WTC11 (cell line): ENCODE results near the gene CNTN5. TPM values are rescaled to one million over a fixed set of nuclear protein-coding genes. Genes with fewer than 3 reads are reported as not detected.

Experiments
- ATAC-seq: fragments of 200-7000 bp; cut with Tn5 transposase; 2 replicates; pipeline ENCODE4 v1.10.0; 2021; ENCODE audit warnings: mild to moderate bottlenecking, moderate library complexity
- CTCF ChIA-PET: fragments of 300-600 bp; sonication (Branson Sonifier 250); formaldehyde crosslinking; loops from one replicate; lab custom pipeline; 2021; ENCODE audit warnings: antibody characterized with exemption; lab: Charles Lee
- POLR2A ChIA-PET: fragments of 350-600 bp; sonication (Branson Sonifier 250); formaldehyde crosslinking; loops from one replicate; lab custom pipeline; 2021; ENCODE audit warnings: antibody characterized with exemption; lab: Charles Lee
- DNase-seq: peaks from one replicate; pipeline ENCODE4 v3.0.0; 2021; ENCODE audit warnings: low spot score
- H3K27ac Mint-ChIP-seq: 2 replicates; pipeline ENCODE4 v1.8.0; 2021; ENCODE audit warnings: mixed read lengths
- H3K27me3 Mint-ChIP-seq: 2 replicates; pipeline ENCODE4 v1.8.0; 2021; ENCODE audit warnings: low read depth, mild to moderate bottlenecking, moderate library complexity, mixed read lengths
- H3K36me3 Mint-ChIP-seq: 2 replicates; pipeline ENCODE4 v1.8.0; 2021; ENCODE audit warnings: mixed read lengths
- H3K4me1 Mint-ChIP-seq: 2 replicates; pipeline ENCODE4 v1.8.0; 2022; ENCODE audit warnings: mixed read lengths
- H3K4me3 Mint-ChIP-seq: 2 replicates; pipeline ENCODE4 v1.8.0; 2021; ENCODE audit warnings: mild to moderate bottlenecking, moderate library complexity, mixed read lengths
- H3K9me3 Mint-ChIP-seq: 2 replicates; pipeline ENCODE4 v1.8.0; 2021; ENCODE audit warnings: mixed read lengths
- CDX4 ChIP-seq: fragments of 250-450 bp; sonication (Bioruptor Pico); IDR thresholded peaks from 2 replicates; pipeline ENCODE4 v1.9.0; 2021; ENCODE audit warnings: moderate library complexity, mild to moderate bottlenecking, inconsistent platforms, borderline replicate concordance
- E2F1 ChIP-seq: sonication (generic); formaldehyde crosslinking; IDR thresholded peaks from 2 replicates; pipeline ENCODE4 v1.8.0; 2022; ENCODE audit warnings: mild to moderate bottlenecking, missing genetic modification reagents
- E2F4 ChIP-seq: sonication (generic); formaldehyde crosslinking; IDR thresholded peaks from 2 replicates; pipeline ENCODE4 v1.8.1; 2022; ENCODE audit warnings: low read depth, mild to moderate bottlenecking, moderate library complexity, missing genetic modification reagents, borderline replicate concordance
- IRF2 ChIP-seq: sonication (generic); formaldehyde crosslinking; IDR thresholded peaks from 2 replicates; pipeline ENCODE4 v1.8.0; 2022; ENCODE audit warnings: low read depth, missing genetic modification reagents, borderline replicate concordance
- KAT7 ChIP-seq: sonication (generic); formaldehyde crosslinking; IDR thresholded peaks from 2 replicates; pipeline ENCODE4 v1.8.1; 2023; ENCODE audit warnings: missing genetic modification reagents, mild to moderate bottlenecking, borderline replicate concordance
- MAX ChIP-seq: sonication (generic); formaldehyde crosslinking; IDR thresholded peaks from 2 replicates; pipeline ENCODE4 v1.8.0; 2022; ENCODE audit warnings: mild to moderate bottlenecking, missing genetic modification reagents
- NFYB ChIP-seq: sonication (generic); formaldehyde crosslinking; conservative IDR thresholded peaks from 2 replicates; pipeline ENCODE4 v1.8.0; 2022; ENCODE audit warnings: low read depth, missing genetic modification reagents
- NR3C1 ChIP-seq: sonication (generic); formaldehyde crosslinking; conservative IDR thresholded peaks from 2 replicates; pipeline ENCODE4 v1.8.1; 2023; ENCODE audit warnings: low read depth, mild to moderate bottlenecking, missing genetic modification reagents
- PRRX2 ChIP-seq: fragments of 250-450 bp; sonication (Bioruptor Pico); IDR thresholded peaks from 2 replicates; pipeline ENCODE4 v1.8.0; 2021; ENCODE audit warnings: mild to moderate bottlenecking
- SP1 ChIP-seq: sonication (generic); formaldehyde crosslinking; conservative IDR thresholded peaks from 2 replicates; pipeline ENCODE4 v1.8.1; 2022; ENCODE audit warnings: missing genetic modification reagents
- ZNF219 ChIP-seq: sonication (generic); formaldehyde crosslinking; IDR thresholded peaks from 2 replicates; pipeline ENCODE4 v1.8.0; 2023; ENCODE audit warnings: missing genetic modification reagents, mild to moderate bottlenecking, borderline replicate concordance
- ZNF317 ChIP-seq: sonication (generic); formaldehyde crosslinking; IDR thresholded peaks from 2 replicates; pipeline ENCODE4 v1.8.1; 2023; ENCODE audit warnings: low read depth, mild to moderate bottlenecking, moderate library complexity, missing genetic modification reagents, borderline replicate concordance
- ZNF416 ChIP-seq: fragments of 250-450 bp; sonication (Bioruptor Pico); IDR thresholded peaks from 2 replicates; pipeline ENCODE4 v1.9.0; 2021; ENCODE audit warnings: mild to moderate bottlenecking, inconsistent platforms
- ZNF423 ChIP-seq: fragments of 250-450 bp; sonication (Bioruptor Pico); IDR thresholded peaks from 2 replicates; pipeline ENCODE4 v2.1.2; 2022; ENCODE audit warnings: mild to moderate bottlenecking, moderate library complexity
- total RNA-seq: library from RNA; stranded (reverse); gene quantifications from 3 replicates; pipeline ENCODE4 v1.2.3, GENCODE V29; 2021
- TF ChIP-seq, protein P1 (sequence below): sonication (generic); formaldehyde crosslinking; conservative IDR thresholded peaks from 2 replicates; pipeline ENCODE4 v1.8.1; 2023; ENCODE audit warnings: mild to moderate bottlenecking, low read depth, missing genetic modification reagents, moderate library complexity
- TF ChIP-seq, protein P2 (sequence below): fragments of 250-450 bp; sonication (Bioruptor Pico); IDR thresholded peaks from 2 replicates; pipeline ENCODE4 v1.9.0; 2021; ENCODE audit warnings: mild to moderate bottlenecking, borderline replicate concordance
- TF ChIP-seq, protein P3 (sequence below): fragments of 250-450 bp; sonication (Bioruptor Pico); IDR thresholded peaks from 2 replicates; pipeline ENCODE4 v1.9.0; 2021; ENCODE audit warnings: mild to moderate bottlenecking
- TF ChIP-seq, protein P4 (sequence below): sonication (generic); formaldehyde crosslinking; IDR thresholded peaks from 2 replicates; pipeline ENCODE4 v1.8.0; 2022; ENCODE audit warnings: mild to moderate bottlenecking, missing genetic modification reagents

The CNTN5 gene
- total RNA-seq, 1 experiment from 2014 or later, result 0.07 TPM

DNA sequence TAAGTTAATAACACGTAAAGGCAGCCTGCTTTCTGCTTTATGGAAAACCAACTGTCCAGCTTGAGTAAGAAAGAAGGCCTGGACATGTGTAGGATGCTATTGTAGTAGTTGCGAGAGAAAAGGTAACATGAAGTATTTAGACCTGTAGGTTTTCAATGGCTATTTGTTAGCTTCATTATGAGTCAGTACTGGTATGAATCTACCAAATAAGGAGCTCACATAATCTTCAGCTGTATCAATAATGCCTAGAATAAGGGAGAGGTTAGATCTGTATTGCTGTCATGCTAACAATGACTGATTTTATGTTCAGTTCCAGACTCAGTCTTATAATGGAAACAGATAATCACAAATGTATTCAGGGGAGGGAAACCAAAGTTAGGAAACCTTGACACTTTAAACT, 550.3 kb downstream of the CNTN5 start (continued):
- TF ChIP-seq, protein P1, sequence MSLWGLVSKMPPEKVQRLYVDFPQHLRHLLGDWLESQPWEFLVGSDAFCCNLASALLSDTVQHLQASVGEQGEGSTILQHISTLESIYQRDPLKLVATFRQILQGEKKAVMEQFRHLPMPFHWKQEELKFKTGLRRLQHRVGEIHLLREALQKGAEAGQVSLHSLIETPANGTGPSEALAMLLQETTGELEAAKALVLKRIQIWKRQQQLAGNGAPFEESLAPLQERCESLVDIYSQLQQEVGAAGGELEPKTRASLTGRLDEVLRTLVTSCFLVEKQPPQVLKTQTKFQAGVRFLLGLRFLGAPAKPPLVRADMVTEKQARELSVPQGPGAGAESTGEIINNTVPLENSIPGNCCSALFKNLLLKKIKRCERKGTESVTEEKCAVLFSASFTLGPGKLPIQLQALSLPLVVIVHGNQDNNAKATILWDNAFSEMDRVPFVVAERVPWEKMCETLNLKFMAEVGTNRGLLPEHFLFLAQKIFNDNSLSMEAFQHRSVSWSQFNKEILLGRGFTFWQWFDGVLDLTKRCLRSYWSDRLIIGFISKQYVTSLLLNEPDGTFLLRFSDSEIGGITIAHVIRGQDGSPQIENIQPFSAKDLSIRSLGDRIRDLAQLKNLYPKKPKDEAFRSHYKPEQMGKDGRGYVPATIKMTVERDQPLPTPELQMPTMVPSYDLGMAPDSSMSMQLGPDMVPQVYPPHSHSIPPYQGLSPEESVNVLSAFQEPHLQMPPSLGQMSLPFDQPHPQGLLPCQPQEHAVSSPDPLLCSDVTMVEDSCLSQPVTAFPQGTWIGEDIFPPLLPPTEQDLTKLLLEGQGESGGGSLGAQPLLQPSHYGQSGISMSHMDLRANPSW, result no peak
- TF ChIP-seq PRRX2 (CRISPR knock-in tag), result no peak
- TF ChIP-seq, protein P2, sequence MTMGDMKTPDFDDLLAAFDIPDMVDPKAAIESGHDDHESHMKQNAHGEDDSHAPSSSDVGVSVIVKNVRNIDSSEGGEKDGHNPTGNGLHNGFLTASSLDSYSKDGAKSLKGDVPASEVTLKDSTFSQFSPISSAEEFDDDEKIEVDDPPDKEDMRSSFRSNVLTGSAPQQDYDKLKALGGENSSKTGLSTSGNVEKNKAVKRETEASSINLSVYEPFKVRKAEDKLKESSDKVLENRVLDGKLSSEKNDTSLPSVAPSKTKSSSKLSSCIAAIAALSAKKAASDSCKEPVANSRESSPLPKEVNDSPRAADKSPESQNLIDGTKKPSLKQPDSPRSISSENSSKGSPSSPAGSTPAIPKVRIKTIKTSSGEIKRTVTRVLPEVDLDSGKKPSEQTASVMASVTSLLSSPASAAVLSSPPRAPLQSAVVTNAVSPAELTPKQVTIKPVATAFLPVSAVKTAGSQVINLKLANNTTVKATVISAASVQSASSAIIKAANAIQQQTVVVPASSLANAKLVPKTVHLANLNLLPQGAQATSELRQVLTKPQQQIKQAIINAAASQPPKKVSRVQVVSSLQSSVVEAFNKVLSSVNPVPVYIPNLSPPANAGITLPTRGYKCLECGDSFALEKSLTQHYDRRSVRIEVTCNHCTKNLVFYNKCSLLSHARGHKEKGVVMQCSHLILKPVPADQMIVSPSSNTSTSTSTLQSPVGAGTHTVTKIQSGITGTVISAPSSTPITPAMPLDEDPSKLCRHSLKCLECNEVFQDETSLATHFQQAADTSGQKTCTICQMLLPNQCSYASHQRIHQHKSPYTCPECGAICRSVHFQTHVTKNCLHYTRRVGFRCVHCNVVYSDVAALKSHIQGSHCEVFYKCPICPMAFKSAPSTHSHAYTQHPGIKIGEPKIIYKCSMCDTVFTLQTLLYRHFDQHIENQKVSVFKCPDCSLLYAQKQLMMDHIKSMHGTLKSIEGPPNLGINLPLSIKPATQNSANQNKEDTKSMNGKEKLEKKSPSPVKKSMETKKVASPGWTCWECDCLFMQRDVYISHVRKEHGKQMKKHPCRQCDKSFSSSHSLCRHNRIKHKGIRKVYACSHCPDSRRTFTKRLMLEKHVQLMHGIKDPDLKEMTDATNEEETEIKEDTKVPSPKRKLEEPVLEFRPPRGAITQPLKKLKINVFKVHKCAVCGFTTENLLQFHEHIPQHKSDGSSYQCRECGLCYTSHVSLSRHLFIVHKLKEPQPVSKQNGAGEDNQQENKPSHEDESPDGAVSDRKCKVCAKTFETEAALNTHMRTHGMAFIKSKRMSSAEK (CRISPR knock-in tag), result no peak
- TF ChIP-seq CDX4, result no peak

GRCh38 chr11:99584830-99585229, 564.1 kb downstream of the CNTN5 start:
- ChIA-PET CTCF (no interaction called here), POLR2A (no interaction called here)
- TF ChIP-seq NFYB (CRISPR knock-in tag), result no peak
- no peak for TF ChIP-seq IRF2 (CRISPR knock-in tag)
- TF ChIP-seq E2F4, result no peak
- TF ChIP-seq ZNF416 (CRISPR knock-in tag), result no peak
- no peak for TF ChIP-seq ZNF423 (CRISPR knock-in tag)
- TF ChIP-seq E2F1 (CRISPR knock-in tag), result no peak
- Mint-ChIP-seq H3K27me3 (no peaks in the 10 kb centered on the region; the same call in 1 of the 2 replicates), H3K4me3 (no peak overlapping the region), H3K27ac (no peak overlapping the region), H3K36me3 (peaks cover 22% of the 10 kb centered on the region), H3K4me1 (no peaks in the 10 kb centered on the region), H3K9me3 (peaks cover 30% of the 10 kb centered on the region)
- DNase-seq, result no peak
- no peak for ATAC-seq

- Mint-ChIP-seq H3K9me3 (peaks cover 26% of the 10 kb centered on the region), H3K27ac (no peak overlapping the region), H3K36me3 (peaks cover 22% of the 10 kb centered on the region), H3K4me3 (no peak overlapping the region), H3K27me3 (no peaks in the 10 kb centered on the region; the same call in 1 of the 2 replicates), H3K4me1 (no peaks in the 10 kb centered on the region)
- ChIA-PET CTCF (no interaction called here), POLR2A (no interaction called here)
- ATAC-seq (no peak), DNase-seq (no peak)
- TF ChIP-seq, protein P3, sequence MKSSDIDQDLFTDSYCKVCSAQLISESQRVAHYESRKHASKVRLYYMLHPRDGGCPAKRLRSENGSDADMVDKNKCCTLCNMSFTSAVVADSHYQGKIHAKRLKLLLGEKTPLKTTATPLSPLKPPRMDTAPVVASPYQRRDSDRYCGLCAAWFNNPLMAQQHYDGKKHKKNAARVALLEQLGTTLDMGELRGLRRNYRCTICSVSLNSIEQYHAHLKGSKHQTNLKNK (CRISPR knock-in tag), result no peak
- TF ChIP-seq ZNF219 (no peak), ZNF423 (CRISPR knock-in tag) (no peak), MAX (CRISPR knock-in tag) (no peak), KAT7 (CRISPR knock-in tag) (no peak), E2F1 (CRISPR knock-in tag) (no peak), ZNF317 (no peak), NFYB (CRISPR knock-in tag) (no peak), NR3C1 (no peak), SP1 (CRISPR knock-in tag) (no peak)
- TF ChIP-seq, protein P4, sequence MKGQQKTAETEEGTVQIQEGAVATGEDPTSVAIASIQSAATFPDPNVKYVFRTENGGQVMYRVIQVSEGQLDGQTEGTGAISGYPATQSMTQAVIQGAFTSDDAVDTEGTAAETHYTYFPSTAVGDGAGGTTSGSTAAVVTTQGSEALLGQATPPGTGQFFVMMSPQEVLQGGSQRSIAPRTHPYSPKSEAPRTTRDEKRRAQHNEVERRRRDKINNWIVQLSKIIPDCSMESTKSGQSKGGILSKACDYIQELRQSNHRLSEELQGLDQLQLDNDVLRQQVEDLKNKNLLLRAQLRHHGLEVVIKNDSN (CRISPR knock-in tag), result no peak
Measured at GRCh38 chr11:99585606-99586005, 564.9 kb downstream of the CNTN5 start.
